GM21381 (cell line): Measurements from ENCODE around the gene PLXNB1.

Experiments used
- ATAC-seq: cut with Tn5 transposase; IDR thresholded peaks from one replicate; pipeline ENCODE4 v1.9.1; 2021; ENCODE audit warnings: mild to moderate bottlenecking, moderate library complexity; ENCODE audit not compliant: unreplicated experiment

Gene PLXNB1

DNA sequence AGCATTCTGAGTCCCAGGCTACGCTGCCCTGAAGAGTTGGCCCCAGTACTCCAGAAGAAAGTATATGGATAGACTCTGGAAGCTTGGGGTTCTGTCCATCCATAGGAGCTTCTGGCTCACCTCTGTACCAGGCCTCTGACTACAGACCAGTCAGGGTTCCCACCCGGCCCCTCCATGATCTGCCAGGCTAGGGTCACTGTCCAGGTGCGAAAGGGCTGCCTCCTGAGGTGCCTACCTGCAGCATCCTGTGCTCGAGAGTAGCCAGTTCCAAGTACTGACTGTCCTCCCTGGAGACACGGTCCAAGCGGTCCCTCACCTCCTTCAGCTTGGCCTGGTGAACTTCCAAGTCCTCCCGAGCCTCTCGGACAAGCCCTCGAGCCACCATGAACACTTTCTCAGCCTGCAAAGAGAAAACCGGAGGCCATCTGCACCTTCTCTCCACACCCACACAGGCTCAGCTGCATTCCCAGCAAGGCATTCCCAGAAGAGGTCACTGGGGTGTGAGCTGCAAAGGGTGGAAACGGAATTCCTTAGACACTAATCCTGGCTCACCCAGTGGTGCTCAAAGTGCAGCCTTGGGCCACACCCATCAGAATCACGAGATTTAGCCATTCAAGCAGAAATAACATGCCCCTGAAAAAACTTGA, 3.7 kb upstream of the PLXNB1 start:
- no peak for ATAC-seq

GRCh38 chr3:48432411-48433371, 2.8 kb upstream of the PLXNB1 start:
- no peak for ATAC-seq

- no peak for ATAC-seq
These were observed 1.5 kb upstream of the PLXNB1 start for GRCh38 chr3:48431224-48432029.

- no peak for ATAC-seq
These were observed 819 bp upstream of the PLXNB1 start for GRCh38 chr3:48430708-48431101.

- peak; percentile 38 for ATAC-seq
These were observed 448 bp downstream of the PLXNB1 start for GRCh38 chr3:48429317-48429959.

- ATAC-seq: peak; percentile 47
These were observed 1.1 kb downstream of the PLXNB1 start for GRCh38 chr3:48428572-48429316.

- ATAC-seq: no peak
These were observed 1.8 kb downstream of the PLXNB1 start for GRCh38 chr3:48428088-48428571.

GRCh38 chr3:48427630-48427962, 2.3 kb downstream of the PLXNB1 start:
- ATAC-seq: no peak

DNA sequence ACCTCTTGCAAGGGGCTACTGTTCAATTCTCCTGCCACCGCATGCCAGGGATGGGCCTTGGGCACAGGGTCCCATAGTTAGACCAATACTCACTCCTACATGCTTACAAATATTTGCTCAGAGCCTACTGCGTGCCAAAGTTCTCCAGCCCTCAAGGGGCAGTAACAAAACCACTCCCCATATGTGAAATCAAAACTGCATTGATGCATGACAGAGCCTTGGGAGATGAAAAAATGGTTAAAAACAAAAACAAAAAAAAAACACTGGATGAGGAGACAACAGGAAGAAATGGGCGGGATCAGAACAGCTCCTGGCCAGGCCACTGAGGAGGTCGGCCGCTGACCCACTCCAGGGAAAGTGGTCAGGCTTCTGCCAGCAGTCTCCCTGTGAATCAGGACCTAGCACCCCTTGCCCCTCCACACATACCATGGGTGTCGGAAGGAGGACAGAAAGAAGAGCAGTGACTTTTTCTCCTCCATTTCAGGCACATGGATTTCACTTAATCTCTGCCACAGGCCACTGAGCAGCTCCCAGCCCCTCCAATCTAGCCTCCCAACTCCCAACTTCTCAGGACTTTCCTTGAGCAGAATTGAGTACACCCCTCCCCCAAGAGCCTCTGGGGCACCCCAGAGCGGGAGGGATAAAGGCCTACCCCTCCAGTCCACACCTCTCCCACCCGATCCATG, 2.8 kb downstream of the PLXNB1 start:
- no peak for ATAC-seq

GRCh38 chr3:48426401-48426909, 3.4 kb downstream of the PLXNB1 start:
- no peak for ATAC-seq

- no peak for ATAC-seq
These were observed 4.5 kb downstream of the PLXNB1 start for GRCh38 chr3:48425281-48425812.

GRCh38 chr3:48423883-48424695, 5.8 kb downstream of the PLXNB1 start:
- no peak for ATAC-seq

DNA sequence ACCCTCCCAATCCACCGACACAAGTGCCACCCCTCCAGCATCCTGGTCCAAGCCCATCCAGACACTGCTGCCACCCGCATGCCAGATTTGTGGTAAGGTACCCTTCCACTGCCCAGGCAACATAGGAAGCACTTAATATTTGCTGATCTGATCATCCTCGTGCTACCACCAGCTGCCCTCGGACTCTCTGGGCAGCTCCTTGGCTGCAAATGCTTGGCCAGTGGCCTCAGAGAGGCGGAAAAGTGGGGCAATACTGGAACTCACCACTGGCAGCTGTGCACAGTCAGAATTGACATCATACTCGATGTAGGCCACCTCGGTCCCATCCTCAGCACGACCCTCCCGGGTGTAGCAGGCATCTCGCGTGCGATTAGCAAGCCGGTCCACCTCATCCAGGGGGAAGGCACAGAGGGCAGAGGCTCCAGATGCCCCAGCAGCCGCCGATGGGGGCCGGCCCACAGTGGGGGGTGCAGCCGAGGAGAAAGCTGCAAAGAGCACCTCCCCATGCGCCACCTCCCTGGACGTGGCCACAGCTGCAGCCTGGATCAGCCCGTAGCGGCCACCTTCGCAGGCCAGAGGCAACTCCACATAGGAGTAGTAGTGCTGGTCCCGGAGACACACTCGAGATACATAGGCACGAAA, 6.5 kb downstream of the PLXNB1 start:
- ATAC-seq: no peak

DNA sequence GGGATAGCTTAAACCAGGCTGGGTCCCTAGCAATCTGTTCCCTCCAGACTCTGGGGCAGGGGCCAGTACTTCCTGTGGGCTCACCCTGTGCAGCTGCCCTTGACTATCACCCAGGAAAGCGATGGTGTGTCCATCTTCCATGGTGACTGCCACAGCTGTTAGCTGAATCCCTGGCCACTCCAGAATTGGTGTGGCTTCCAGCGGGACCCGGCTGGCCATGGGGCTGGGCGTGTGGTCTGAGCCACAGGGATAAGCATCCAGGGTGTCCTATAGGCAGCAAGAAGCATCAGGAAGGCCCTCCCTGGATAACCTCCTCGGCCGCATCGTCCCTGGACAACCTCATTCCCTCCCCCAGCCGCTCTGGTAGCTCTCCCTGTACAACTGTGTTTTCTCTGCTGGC, 7.2 kb downstream of the PLXNB1 start:
- no peak for ATAC-seq

- ATAC-seq: no peak
These were observed 7.6 kb downstream of the PLXNB1 start for GRCh38 chr3:48422272-48422671.

DNA sequence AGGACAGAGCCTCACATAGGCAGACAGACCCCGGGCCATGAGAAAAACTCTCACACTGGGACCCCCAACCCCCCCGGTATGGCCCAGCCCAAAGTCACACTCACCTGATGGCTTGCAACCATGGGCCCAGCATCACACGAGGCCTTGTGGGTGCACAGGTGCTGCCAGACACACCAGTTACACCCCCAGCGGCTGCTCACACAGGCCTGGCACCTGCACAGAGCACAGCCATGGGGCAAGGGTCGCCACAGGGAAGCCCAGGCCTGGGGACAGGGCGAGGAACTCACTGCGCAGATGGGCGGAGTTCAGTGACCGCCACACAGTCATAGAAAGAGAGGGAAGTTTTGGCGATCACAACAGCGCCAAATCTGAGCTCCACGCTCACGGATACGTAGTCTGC, 9.3 kb downstream of the PLXNB1 start:
- no peak for ATAC-seq

GRCh38 chr3:48419597-48419996, 10.3 kb downstream of the PLXNB1 start:
- no peak for ATAC-seq

DNA sequence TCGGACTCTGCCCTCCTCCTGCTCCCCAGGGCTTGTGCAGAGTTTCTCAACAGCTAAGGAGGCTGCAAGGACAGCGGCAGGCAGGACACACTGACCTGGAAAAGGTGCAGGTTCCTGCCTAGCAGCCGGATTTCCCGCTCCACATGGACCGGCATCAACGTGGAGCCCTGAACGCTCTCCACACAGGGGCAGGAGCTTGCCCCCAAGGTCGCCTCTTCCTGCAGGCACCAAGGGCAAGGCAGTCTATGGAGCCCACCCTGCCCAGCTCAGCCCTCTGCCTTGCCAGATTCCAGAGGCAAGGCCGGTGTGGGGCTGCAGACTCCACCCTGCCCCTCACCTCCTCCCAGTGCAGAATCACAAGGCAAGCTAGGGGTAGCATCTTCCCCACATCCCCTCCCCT, 10.7 kb downstream of the PLXNB1 start:
- ATAC-seq: no peak
